GM12878 (cell line): Measurements from ENCODE around the gene AHNAK. TPM values are rescaled to one million over a fixed set of nuclear protein-coding genes. Genes with fewer than 3 reads are reported as not detected.

Source experiments
- BACH1 ChIP-seq: fragments of 450-650 bp; IDR thresholded peaks from 2 replicates; pipeline ENCODE4 v1.6.1; 2017; ENCODE audit warnings: mild to moderate bottlenecking, borderline replicate concordance
- CHD4 ChIP-seq: fragments of 200-600 bp; sonication (generic); IDR thresholded peaks from 2 replicates; pipeline ENCODE4 v1.6.1; 2016; ENCODE audit warnings: mild to moderate bottlenecking
- KLF5 ChIP-seq: fragments of 450-650 bp; IDR thresholded peaks from 2 replicates; pipeline ENCODE4 v1.6.1; 2014; ENCODE audit warnings: mild to moderate bottlenecking; ENCODE audit not compliant: partially characterized antibody
- MEF2A ChIP-seq: IDR thresholded peaks from 2 replicates; pipeline ENCODE4 v1.6.1; 2011; ENCODE audit warnings: low read depth, mild to moderate bottlenecking, low read length, moderate library complexity; ENCODE audit not compliant: insufficient read depth
- SMAD5 ChIP-seq: IDR thresholded peaks from 2 replicates; pipeline ENCODE4 v1.6.1; 2016; ENCODE audit warnings: antibody characterized with exemption, low read depth
- STAT1 ChIP-seq: fragments of 450-650 bp; conservative IDR thresholded peaks from 2 replicates; pipeline ENCODE4 v1.6.1; 2014; ENCODE audit warnings: antibody characterized with exemption, mild to moderate bottlenecking
- ZNF622 ChIP-seq: fragments of 450-650 bp; IDR thresholded peaks from 2 replicates; pipeline ENCODE4 v1.6.1; 2017; ENCODE audit warnings: mild to moderate bottlenecking, inconsistent platforms
- polyA plus RNA-seq, 11 experiments: library from polyadenylated mRNA; depleted of rRNA in 4 of 11; unstranded in 6 of 11; stranded (reverse) in 5 of 11; fragments of >200 nt; fragmentation: Nextera tagmentation in 4 of 11; fragmentation: Illumina TruSeq in 1 of 11; extraction: Ambion mirVana in 4 of 11; extraction: Trizol in 1 of 11; gene quantifications; 1 replicate in 1 of 11; 2 replicates in 10 of 11; pipeline versions ENCODE4 v1.2.1 to v1.2.3, GENCODE V29; 2011 to 2016; ENCODE audit warnings: inconsistent platforms in 2 of 11, missing spikeins in 2 of 11, low read depth in 1 of 11
- total RNA-seq, 4 experiments: library from RNA; depleted of rRNA in 3 of 4; stranded (reverse); fragments of >200 nt in 3 of 4; fragmentation: Illumina TruSeq in 1 of 4; extraction: Trizol in 1 of 4; gene quantifications; 2 replicates each; pipeline versions ENCODE4 v1.2.1 to v1.2.3, GENCODE V29; 2013 to 2021
- TF ChIP-seq, protein P1 (sequence below): fragments of 450-650 bp; IDR thresholded peaks from 2 replicates; pipeline ENCODE4 v1.6.1; 2017; ENCODE audit warnings: low read depth, mild to moderate bottlenecking, moderate library complexity
- TF ChIP-seq, protein P2 (sequence below): fragments of 450-650 bp; IDR thresholded peaks from 2 replicates; pipeline ENCODE4 v1.6.1; 2017; ENCODE audit warnings: mild to moderate bottlenecking, moderate library complexity
- TF ChIP-seq, protein P3 (sequence below): fragments of 450-650 bp; formaldehyde crosslinking; IDR thresholded peaks from 2 replicates; pipeline ENCODE4 v1.4.0; 2022; ENCODE audit warnings: mild to moderate bottlenecking, moderate library complexity
- TF ChIP-seq, protein P4 (sequence below): IDR thresholded peaks from 2 replicates; pipeline ENCODE4 v1.6.1; 2012; ENCODE audit warnings: mild to moderate bottlenecking, low read depth, low read length
- TF ChIP-seq, protein P5 (sequence below), 3 experiments: IDR thresholded peaks in 2 of 3; conservative IDR thresholded peaks in 1 of 3; 2 replicates each; pipeline ENCODE4 v1.5.1; 2011; ENCODE audit warnings: low read depth in 3 of 3, low read length in 3 of 3, mild to moderate bottlenecking in 3 of 3, control low read depth in 2 of 3, moderate library complexity in 2 of 3, inconsistent platforms in 1 of 3, mixed read lengths in 1 of 3; ENCODE audit not compliant: control insufficient read depth in 2 of 3, insufficient read depth in 1 of 3; ENCODE audit errors: extremely low read depth in 1 of 3

Gene AHNAK
- total and polyA plus RNA-seq, 10 of the 15 experiments (the other 5 are each of a cell fraction or from before 2014, with no cell fraction given), result 0.76 to 90.3 (median 19.4) TPM

DNA sequence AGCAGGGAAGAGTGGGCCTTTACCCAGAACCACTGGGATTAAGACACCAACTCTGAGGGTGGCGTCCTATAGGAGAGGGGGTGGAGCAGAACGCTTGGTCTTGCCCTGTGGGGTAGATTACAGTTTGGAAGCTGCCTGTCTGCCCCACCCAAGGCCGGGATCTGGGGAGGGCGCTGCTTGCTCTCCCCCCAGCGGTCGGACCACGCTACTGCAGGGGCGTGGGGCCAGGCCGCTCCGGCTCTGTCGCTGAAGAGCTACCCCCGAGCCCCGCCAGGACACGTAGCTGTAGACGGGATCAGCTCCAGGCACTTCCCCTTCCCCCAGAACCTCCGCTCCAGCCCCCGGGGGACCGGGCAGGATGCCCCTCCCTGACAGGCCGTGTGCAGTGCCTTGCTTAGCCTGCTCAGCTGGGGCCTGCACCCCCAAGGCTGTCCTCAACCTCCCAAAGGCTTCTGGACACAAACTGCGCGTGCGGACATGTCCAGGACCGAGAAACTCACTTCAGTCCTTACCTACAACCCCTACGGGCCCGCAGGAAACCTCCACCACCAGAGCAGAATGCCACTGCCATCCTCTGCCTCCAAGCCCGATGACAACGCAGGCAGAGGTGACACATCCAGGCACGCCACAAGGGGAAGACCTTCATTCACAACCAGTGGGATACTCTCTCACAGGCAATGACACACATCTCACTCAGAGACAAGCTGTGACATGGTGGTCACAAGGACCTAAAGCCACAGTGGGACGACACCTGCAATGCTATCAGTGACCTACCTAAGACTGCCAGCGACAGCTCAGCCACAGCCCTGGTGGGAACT lies 3.6 kb downstream of the AHNAK start (continued):
- TF ChIP-seq, protein P1, sequence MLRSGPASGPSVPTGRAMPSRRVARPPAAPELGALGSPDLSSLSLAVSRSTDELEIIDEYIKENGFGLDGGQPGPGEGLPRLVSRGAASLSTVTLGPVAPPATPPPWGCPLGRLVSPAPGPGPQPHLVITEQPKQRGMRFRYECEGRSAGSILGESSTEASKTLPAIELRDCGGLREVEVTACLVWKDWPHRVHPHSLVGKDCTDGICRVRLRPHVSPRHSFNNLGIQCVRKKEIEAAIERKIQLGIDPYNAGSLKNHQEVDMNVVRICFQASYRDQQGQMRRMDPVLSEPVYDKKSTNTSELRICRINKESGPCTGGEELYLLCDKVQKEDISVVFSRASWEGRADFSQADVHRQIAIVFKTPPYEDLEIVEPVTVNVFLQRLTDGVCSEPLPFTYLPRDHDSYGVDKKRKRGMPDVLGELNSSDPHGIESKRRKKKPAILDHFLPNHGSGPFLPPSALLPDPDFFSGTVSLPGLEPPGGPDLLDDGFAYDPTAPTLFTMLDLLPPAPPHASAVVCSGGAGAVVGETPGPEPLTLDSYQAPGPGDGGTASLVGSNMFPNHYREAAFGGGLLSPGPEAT, result no peak
- no peak for TF ChIP-seq MEF2A
- TF ChIP-seq, protein P2, sequence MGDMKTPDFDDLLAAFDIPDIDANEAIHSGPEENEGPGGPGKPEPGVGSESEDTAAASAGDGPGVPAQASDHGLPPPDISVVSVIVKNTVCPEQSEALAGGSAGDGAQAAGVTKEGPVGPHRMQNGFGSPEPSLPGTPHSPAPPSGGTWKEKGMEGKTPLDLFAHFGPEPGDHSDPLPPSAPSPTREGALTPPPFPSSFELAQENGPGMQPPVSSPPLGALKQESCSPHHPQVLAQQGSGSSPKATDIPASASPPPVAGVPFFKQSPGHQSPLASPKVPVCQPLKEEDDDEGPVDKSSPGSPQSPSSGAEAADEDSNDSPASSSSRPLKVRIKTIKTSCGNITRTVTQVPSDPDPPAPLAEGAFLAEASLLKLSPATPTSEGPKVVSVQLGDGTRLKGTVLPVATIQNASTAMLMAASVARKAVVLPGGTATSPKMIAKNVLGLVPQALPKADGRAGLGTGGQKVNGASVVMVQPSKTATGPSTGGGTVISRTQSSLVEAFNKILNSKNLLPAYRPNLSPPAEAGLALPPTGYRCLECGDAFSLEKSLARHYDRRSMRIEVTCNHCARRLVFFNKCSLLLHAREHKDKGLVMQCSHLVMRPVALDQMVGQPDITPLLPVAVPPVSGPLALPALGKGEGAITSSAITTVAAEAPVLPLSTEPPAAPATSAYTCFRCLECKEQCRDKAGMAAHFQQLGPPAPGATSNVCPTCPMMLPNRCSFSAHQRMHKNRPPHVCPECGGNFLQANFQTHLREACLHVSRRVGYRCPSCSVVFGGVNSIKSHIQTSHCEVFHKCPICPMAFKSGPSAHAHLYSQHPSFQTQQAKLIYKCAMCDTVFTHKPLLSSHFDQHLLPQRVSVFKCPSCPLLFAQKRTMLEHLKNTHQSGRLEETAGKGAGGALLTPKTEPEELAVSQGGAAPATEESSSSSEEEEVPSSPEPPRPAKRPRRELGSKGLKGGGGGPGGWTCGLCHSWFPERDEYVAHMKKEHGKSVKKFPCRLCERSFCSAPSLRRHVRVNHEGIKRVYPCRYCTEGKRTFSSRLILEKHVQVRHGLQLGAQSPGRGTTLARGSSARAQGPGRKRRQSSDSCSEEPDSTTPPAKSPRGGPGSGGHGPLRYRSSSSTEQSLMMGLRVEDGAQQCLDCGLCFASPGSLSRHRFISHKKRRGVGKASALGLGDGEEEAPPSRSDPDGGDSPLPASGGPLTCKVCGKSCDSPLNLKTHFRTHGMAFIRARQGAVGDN, result 0 out of 2 replicates have a peak, but pooled peaks have one; percentile 12
- TF ChIP-seq KLF5, result no peak
- 0 out of 2 replicates have a peak, but pooled peaks have one; percentile 6 for TF ChIP-seq BACH1
- TF ChIP-seq, protein P3, sequence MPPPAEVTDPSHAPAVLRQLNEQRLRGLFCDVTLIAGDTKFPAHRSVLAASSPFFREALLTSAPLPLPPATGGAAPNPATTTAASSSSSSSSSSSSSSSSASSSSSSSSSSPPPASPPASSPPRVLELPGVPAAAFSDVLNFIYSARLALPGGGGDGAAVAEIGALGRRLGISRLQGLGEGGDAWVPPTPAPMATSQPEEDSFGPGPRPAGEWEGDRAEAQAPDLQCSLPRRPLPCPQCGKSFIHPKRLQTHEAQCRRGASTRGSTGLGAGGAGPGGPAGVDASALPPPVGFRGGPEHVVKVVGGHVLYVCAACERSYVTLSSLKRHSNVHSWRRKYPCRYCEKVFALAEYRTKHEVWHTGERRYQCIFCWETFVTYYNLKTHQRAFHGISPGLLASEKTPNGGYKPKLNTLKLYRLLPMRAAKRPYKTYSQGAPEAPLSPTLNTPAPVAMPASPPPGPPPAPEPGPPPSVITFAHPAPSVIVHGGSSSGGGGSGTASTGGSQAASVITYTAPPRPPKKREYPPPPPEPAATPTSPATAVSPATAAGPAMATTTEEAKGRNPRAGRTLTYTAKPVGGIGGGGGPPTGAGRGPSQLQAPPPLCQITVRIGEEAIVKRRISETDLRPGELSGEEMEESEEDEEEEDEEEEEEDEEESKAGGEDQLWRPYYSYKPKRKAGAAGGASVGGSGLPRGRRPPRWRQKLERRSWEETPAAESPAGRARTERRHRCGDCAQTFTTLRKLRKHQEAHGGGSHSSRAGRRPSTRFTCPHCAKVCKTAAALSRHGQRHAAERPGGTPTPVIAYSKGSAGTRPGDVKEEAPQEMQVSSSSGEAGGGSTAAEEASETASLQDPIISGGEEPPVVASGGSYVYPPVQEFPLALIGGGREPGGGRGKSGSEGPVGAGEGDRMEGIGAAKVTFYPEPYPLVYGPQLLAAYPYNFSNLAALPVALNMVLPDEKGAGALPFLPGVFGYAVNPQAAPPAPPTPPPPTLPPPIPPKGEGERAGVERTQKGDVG (CRISPR knock-in tag), result no peak
- TF ChIP-seq STAT1, result no peak
- no peak for TF ChIP-seq SMAD5
- no peak for TF ChIP-seq CHD4
- no peak for TF ChIP-seq ZNF622
- TF ChIP-seq, protein P4, sequence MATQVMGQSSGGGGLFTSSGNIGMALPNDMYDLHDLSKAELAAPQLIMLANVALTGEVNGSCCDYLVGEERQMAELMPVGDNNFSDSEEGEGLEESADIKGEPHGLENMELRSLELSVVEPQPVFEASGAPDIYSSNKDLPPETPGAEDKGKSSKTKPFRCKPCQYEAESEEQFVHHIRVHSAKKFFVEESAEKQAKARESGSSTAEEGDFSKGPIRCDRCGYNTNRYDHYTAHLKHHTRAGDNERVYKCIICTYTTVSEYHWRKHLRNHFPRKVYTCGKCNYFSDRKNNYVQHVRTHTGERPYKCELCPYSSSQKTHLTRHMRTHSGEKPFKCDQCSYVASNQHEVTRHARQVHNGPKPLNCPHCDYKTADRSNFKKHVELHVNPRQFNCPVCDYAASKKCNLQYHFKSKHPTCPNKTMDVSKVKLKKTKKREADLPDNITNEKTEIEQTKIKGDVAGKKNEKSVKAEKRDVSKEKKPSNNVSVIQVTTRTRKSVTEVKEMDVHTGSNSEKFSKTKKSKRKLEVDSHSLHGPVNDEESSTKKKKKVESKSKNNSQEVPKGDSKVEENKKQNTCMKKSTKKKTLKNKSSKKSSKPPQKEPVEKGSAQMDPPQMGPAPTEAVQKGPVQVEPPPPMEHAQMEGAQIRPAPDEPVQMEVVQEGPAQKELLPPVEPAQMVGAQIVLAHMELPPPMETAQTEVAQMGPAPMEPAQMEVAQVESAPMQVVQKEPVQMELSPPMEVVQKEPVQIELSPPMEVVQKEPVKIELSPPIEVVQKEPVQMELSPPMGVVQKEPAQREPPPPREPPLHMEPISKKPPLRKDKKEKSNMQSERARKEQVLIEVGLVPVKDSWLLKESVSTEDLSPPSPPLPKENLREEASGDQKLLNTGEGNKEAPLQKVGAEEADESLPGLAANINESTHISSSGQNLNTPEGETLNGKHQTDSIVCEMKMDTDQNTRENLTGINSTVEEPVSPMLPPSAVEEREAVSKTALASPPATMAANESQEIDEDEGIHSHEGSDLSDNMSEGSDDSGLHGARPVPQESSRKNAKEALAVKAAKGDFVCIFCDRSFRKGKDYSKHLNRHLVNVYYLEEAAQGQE, result no peak
- TF ChIP-seq, protein P5, sequence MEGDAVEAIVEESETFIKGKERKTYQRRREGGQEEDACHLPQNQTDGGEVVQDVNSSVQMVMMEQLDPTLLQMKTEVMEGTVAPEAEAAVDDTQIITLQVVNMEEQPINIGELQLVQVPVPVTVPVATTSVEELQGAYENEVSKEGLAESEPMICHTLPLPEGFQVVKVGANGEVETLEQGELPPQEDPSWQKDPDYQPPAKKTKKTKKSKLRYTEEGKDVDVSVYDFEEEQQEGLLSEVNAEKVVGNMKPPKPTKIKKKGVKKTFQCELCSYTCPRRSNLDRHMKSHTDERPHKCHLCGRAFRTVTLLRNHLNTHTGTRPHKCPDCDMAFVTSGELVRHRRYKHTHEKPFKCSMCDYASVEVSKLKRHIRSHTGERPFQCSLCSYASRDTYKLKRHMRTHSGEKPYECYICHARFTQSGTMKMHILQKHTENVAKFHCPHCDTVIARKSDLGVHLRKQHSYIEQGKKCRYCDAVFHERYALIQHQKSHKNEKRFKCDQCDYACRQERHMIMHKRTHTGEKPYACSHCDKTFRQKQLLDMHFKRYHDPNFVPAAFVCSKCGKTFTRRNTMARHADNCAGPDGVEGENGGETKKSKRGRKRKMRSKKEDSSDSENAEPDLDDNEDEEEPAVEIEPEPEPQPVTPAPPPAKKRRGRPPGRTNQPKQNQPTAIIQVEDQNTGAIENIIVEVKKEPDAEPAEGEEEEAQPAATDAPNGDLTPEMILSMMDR (IDR thresholded peaks at IDR 0.05 in 2 of 3, conservative IDR thresholded peaks at IDR 0.05 in 1 of 3; ENCODE audit: control insufficient read depth in 2 of 3, extremely low read depth in 1 of 3, insufficient read depth in 1 of 3, low read depth in 3 of 3, low read length in 3 of 3), result peak; percentile 97 to 99 (median 97)
